Testis (tissue), 2 donors: ENCODE measurements around the gene FAIM.

Experiments
- CTCF ChIP-seq, 3 experiments: fragments of 450-650 bp in 2 of 3; fragments of 200-600 bp in 1 of 3; sonication (generic) in 1 of 3; IDR thresholded peaks; one replicate each; pipeline ENCODE4 v1.5.1; 2016 to 2019; ENCODE audit warnings: antibody characterized with exemption in 3 of 3, mild to moderate bottlenecking in 2 of 3, moderate library complexity in 1 of 3
- POLR2A ChIP-seq: fragments of 450-650 bp; IDR thresholded peaks from one replicate; pipeline ENCODE4 v1.6.1; 2017; ENCODE audit warnings: antibody characterized with exemption, mild to moderate bottlenecking, moderate library complexity

- TF ChIP-seq CTCF (IDR thresholded peaks at IDR 0.05) (no peak), POLR2A (no peak)
Measured at GRCh38 chr3:138678086-138678485, 69.5 kb downstream of the FAIM start.
